ENCODE measurements around the gene BTBD8.
A peak's percentile ranks its signal among the peaks of the same experiment; 100 is the strongest.

Gene BTBD8

GRCh38 chr1:92203105-92203504, 123.0 kb downstream of the BTBD8 start:
- DNase-seq (ENCODE audit: low read depth) = no peak
- H3K4me3 ChIP-seq (ENCODE audit: low read length) = no peak overlapping the region
- TF ChIP-seq, protein P1, sequence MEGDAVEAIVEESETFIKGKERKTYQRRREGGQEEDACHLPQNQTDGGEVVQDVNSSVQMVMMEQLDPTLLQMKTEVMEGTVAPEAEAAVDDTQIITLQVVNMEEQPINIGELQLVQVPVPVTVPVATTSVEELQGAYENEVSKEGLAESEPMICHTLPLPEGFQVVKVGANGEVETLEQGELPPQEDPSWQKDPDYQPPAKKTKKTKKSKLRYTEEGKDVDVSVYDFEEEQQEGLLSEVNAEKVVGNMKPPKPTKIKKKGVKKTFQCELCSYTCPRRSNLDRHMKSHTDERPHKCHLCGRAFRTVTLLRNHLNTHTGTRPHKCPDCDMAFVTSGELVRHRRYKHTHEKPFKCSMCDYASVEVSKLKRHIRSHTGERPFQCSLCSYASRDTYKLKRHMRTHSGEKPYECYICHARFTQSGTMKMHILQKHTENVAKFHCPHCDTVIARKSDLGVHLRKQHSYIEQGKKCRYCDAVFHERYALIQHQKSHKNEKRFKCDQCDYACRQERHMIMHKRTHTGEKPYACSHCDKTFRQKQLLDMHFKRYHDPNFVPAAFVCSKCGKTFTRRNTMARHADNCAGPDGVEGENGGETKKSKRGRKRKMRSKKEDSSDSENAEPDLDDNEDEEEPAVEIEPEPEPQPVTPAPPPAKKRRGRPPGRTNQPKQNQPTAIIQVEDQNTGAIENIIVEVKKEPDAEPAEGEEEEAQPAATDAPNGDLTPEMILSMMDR (IDR thresholded peaks at IDR 0.05; ENCODE audit: insufficient read depth, low read depth, low read length, missing control alignments) = no peak

DNA sequence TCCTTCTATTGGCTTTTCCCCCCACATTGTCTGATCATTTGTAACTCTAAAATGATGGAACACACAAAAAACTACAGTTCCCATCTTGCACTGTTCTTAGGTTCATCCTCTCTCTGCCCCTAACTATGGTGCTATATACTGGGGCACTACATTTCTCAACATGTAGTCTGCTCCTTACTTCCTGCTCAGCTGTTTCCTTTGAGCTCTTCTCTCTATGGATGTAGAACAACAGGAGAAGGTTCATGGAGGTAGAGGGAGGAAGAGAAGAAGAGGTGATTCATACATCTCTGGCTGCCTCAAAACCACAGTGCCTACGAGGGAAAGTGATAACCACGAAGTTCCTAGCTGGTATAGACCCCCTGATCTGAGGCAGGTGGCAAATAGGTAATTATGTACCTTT, 130.6 kb downstream of the BTBD8 start:
- peak; percentile 28 for DNase-seq (ENCODE audit: low read depth)
- TF ChIP-seq, protein P1 (IDR thresholded peaks at IDR 0.05; ENCODE audit: insufficient read depth, low read depth, low read length, missing control alignments) = no peak
- no peak overlapping the region for H3K4me3 ChIP-seq (ENCODE audit: low read length)

DNA sequence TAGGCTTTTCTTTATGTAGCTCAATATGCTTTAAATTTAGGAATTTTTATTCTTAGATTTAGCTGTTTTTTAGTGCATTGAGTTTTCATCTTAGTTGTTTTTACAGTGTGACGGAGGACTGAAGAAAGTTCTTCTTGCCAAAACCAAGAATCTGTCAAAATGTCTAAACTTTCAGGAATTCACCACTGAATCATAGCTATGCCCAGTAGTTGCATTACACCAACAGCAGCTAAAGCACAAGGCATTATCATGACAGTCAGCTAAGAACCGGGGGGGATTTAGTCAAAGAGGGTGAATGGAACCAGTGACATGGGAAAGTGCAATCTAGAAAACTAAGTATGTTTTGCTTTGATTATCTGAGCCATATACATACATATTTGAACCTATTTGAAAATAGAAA, 131.0 kb downstream of the BTBD8 start:
- peak; percentile 35 for DNase-seq (ENCODE audit: low read depth)
- H3K4me3 ChIP-seq (ENCODE audit: low read length) = no peak overlapping the region
- TF ChIP-seq, protein P1 (IDR thresholded peaks at IDR 0.05; ENCODE audit: insufficient read depth, low read depth, low read length, missing control alignments) = no peak

GRCh38 chr1:92217721-92218120, 137.6 kb downstream of the BTBD8 start, which contains the start of gene C1orf146:
Gene C1orf146 (plus strand): TSS chr1:92217915. CDS start chr1:92231421, 13,506 bp downstream.
- H3K4me3 ChIP-seq (ENCODE audit: low read length) = no peak within 1 kb of the TSS
- DNase-seq (ENCODE audit: low read depth) = no peak
- TF ChIP-seq, protein P1 (IDR thresholded peaks at IDR 0.05; ENCODE audit: insufficient read depth, low read depth, low read length, missing control alignments) = no peak

DNA sequence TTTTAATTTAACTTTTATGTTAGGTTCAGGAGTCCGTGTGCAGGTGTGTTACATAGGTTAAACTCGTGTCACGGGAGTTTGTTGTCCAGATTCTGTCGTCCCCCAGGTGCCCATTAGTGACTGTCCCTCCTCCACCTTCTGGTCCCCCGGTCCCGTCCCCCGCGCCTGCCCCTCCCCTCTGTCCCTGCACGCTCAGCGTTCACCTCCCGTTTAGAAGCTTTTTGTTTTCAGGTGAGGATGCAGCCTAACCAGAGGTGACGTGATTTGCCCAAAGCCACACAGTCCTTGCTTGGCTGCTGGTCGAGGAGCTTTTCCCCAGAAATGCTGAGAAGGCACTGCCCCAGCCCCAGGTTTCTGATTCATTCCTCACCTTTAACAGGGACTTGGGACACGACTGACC, 138.4 kb downstream of the BTBD8 start:
- H3K4me3 ChIP-seq (ENCODE audit: low read length) = no peak overlapping the region
- DNase-seq (ENCODE audit: low read depth) = no peak
- TF ChIP-seq, protein P1 (IDR thresholded peaks at IDR 0.05; ENCODE audit: insufficient read depth, low read depth, low read length, missing control alignments) = no peak

DNA sequence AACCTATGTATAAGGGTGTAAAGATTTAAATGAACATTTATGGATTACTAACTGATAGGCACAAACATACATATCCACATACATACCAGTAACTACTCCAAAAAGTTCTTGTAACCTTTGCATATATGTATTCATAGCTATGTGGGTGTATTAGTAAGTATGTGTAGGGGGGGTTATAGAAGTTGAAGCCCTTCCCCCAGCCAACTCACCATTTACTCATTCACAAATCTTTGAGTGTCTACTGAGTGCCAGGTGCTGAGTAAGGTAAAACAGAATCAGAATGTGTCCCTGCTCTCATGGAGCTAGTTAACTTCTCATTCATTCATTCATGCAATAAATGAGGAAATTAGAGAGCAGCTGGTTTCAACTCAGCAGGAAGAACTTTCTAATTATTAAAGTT, 138.9 kb downstream of the BTBD8 start:
- TF ChIP-seq, protein P1 (IDR thresholded peaks at IDR 0.05; ENCODE audit: insufficient read depth, low read depth, low read length, missing control alignments) = no peak
- H3K4me3 ChIP-seq (ENCODE audit: low read length) = no peak overlapping the region
- DNase-seq (ENCODE audit: low read depth) = peak; percentile 28

GRCh38 chr1:92228401-92228800, 148.3 kb downstream of the BTBD8 start:
- no peak for DNase-seq (ENCODE audit: low read depth)
- TF ChIP-seq, protein P1 (IDR thresholded peaks at IDR 0.05; ENCODE audit: insufficient read depth, low read depth, low read length, missing control alignments) = no peak
- no peak overlapping the region for H3K4me3 ChIP-seq (ENCODE audit: low read length)

Data from epithelial cell of esophagus (primary cell).